ENCODE data around the gene FAM170B.

DNA sequence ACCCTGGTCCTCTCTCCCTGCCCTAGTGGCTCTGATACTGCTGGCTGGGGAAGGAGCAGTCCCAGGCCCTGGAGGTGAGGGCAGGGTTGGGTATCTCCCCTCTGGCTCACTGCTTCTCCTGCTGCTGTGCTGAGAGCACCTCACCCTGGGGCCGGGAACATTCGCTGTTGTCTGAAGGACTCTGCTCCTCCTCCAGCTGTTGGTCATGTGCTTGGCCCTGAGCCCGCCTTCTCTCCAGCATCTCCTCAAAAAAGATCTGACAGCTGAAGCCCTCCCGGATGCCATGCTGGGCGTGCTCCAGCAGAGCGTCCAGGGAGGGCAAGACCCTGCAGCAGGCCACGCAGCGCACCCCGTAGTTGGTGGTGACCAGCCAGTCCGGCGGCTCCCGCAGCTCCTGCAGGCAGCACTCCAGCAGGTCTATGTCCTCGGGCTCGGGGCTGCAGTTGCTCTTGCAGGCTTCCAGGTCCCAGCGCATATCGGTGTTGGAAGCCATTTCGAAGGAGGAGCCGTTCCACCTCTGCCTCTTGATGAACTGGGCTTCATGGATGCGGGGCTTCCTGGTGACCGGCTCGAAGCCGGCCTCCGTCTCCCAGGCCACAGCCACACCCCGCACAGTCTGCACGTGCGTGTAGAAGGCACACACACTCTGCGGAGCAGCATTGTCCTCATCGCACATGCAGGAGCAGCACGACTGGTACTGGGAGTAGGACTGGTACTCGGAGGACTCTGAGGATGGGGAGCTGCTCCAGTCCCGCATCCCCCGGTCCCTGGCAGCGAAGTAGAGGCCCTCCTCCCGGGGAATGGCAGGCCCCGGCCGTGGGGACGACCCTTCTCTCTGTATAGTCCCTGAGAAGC lies 2.1 kb downstream of the FAM170B start:
- TF ChIP-seq CTCF (IDR thresholded peaks at IDR 0.05): no peak
- no peak for TF ChIP-seq POLR2A (IDR thresholded peaks at IDR 0.05)

All from esophagus squamous epithelium (tissue), 4 donors.